Astrocyte of the cerebellum (primary cell): ENCODE measurements around the gene USP48.

Experiments
- DNase-seq: peaks from one replicate; pipeline ENCODE4 v3.0.0-alpha.2; 2011; ENCODE audit warnings: low read depth
- H3K4me3 ChIP-seq: 2 replicates; pipeline ENCODE4 v1.5.1; 2011; ENCODE audit warnings: mild to moderate bottlenecking, low read depth, low read length, moderate library complexity
- in situ Hi-C: cut with HindIII; loops from 2 replicates; pipeline ENCODE4 v1.10.0; 2017; ENCODE audit warnings: low sequenced_read_pairs
- TF ChIP-seq, protein P1 (sequence below): IDR thresholded peaks from 2 replicates; pipeline ENCODE4 v1.5.1; 2012; ENCODE audit warnings: low read length, low read depth, moderate library complexity, mild to moderate bottlenecking; ENCODE audit errors: missing control alignments

USP48 gene

DNA sequence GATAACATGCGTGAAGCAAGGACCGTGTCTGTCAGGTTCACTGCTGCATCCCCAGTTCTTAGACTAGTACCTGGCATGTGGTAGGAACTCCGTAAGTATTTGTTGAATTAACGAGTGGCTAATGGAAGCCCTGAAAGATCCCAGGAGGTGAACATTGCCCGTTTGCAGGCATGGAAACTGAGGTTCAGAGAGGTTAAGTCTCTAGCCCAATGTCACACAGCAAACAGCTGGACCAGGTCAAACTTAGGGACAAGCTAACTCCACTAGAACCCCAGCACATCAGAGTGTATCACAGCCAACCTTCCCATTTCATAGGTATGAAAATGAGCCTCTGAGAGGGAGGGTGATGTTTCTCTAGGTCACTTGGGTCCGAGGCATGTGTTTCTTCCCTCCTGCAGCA is 141.4 kb downstream of the USP48 start:
- no peak overlapping the region for H3K4me3 ChIP-seq
- TF ChIP-seq, protein P1, sequence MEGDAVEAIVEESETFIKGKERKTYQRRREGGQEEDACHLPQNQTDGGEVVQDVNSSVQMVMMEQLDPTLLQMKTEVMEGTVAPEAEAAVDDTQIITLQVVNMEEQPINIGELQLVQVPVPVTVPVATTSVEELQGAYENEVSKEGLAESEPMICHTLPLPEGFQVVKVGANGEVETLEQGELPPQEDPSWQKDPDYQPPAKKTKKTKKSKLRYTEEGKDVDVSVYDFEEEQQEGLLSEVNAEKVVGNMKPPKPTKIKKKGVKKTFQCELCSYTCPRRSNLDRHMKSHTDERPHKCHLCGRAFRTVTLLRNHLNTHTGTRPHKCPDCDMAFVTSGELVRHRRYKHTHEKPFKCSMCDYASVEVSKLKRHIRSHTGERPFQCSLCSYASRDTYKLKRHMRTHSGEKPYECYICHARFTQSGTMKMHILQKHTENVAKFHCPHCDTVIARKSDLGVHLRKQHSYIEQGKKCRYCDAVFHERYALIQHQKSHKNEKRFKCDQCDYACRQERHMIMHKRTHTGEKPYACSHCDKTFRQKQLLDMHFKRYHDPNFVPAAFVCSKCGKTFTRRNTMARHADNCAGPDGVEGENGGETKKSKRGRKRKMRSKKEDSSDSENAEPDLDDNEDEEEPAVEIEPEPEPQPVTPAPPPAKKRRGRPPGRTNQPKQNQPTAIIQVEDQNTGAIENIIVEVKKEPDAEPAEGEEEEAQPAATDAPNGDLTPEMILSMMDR, result no peak
- no peak for DNase-seq
- in situ Hi-C loops, result no loop called here

DNA sequence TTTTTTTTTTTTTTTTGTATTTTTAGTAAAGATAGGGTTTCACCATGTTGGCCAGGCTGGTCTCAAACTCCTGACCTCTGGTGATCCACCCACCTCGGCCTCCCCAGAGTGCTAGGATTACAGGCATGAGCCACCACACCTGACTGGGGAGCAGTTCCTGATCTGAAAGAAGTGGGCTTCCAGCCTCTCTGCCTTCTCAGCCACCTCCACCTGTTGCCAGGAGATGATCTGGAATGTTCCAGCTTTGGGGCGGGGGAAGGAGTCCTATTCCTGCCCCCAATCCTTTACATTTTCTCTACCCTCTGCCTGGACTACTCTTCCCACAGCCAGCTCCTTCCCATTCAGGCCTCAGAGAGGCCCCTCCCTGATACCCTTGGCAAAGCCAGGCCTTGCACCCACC is 141.9 kb downstream of the USP48 start:
- in situ Hi-C loops, result no loop called here
- H3K4me3 ChIP-seq, result no peak overlapping the region
- DNase-seq, result no peak
- TF ChIP-seq, protein P1, result no peak

- no peak for DNase-seq
- in situ Hi-C loops, result no loop called here
- TF ChIP-seq, protein P1, result no peak
- no peak overlapping the region for H3K4me3 ChIP-seq
Measured at GRCh38 chr1:21640653-21641052, 142.3 kb downstream of the USP48 start.

DNA sequence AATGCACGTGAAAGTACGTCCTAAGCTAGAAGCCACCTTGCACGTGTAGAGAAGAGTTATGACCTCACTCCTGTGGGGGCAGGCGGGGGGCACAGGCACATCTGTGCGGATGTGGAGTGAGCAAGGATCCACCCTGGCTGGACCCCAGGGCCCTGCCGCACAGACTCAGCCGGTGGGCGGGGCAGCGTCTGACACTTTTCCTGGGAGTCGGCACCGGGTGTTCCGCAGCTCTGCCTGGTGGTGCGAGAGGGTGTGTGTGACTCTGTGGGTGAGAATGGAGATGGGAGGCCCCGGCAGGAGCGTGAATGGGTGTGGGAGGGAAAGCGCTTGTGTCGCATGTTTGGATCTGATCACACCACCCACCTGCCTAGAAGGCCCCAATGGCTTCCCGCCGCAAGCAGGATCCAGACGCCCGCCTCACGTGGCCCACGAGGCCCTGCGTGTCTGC is 143.3 kb downstream of the USP48 start:
- no peak for DNase-seq
- in situ Hi-C loops, result no loop called here
- TF ChIP-seq, protein P1, result no peak
- no peak overlapping the region for H3K4me3 ChIP-seq

DNA sequence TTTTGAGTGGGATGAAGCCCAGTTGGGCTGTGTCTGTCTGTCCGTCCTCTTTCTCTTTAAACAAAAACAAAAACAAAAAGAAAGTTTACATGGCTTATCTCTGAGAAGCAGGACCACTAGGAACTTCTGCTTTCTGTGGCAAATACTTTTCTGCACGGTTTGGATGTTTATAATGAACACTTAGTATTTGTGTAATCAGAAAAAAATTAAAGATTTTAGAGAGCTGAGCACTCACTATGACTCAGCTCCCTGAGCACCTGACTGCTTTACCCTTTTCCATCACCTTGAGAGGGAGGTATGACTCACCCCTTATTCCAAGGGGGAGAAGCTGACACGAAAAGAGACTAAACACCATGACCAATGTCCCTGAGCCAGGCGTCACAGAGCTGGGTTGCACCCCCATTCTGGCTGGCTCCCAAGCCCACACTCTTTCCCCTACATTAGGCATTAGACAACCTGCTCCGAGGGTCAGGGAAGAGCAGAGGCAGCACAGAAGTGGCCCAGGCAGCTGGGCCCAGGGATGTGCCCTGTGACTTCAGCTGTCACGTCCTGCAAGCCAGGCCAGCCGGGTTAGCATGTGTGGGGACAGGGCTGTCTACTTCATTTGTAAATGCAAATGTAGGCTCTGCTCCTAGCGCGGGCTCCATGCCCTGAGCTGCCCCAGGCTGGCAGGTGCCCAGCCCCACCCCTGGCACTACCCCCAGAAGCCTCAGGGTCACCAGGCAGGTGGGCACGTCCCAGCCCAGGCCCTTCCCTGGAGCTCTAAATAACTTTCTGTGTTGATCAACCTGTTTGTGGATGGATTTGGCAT is 144.2 kb downstream of the USP48 start:
- no peak for DNase-seq
- no peak overlapping the region for H3K4me3 ChIP-seq
- TF ChIP-seq, protein P1, result no peak
- in situ Hi-C loops, result no loop called here

DNA sequence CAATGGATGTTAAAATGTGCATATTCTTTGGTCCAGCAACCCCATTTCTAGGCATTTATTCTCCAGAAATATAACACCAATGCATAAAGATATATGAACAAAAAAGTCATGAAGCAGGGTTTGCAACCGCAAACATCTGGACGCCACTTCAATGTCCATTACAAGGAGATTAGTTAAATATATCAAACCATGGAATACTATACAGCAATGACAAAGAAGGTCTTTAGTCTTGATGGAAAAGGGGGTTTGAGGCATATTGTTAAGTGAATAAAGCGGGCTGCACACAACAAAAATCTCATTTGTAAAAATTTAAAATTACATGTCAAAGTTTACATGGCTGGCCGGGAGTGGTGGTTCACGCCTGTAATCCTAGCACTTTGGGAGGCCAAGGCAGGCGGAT is 145.4 kb downstream of the USP48 start:
- no peak for DNase-seq
- in situ Hi-C loops, result no loop called here
- no peak overlapping the region for H3K4me3 ChIP-seq
- TF ChIP-seq, protein P1, result no peak
